Umbilical cord (tissue), 2 donors: ENCODE measurements around the gene DHX16. TPM values are rescaled to one million over a fixed set of nuclear protein-coding genes. Genes with fewer than 3 reads are reported as not detected.
"Not testable (repeated sequence)": the region's sequence is repeated elsewhere in the genome, so short reads cannot be mapped to it uniquely, and the experiment has no call there.

ENCODE experiments used
- DNase-seq: peaks from one replicate; pipeline ENCODE4 v3.0.0-alpha.2; 2015; ENCODE audit warnings: low spot score
- total RNA-seq: library from RNA; depleted of rRNA; stranded (reverse); fragments of >200 nt; gene quantifications from one replicate; pipeline ENCODE4 v1.2.3, GENCODE V29; 2014; ENCODE audit warnings: low replicate concordance; ENCODE audit not compliant: insufficient read depth

Gene DHX16
- total RNA-seq, 1 donor from 2014 or later: 19.5 TPM

DNA sequence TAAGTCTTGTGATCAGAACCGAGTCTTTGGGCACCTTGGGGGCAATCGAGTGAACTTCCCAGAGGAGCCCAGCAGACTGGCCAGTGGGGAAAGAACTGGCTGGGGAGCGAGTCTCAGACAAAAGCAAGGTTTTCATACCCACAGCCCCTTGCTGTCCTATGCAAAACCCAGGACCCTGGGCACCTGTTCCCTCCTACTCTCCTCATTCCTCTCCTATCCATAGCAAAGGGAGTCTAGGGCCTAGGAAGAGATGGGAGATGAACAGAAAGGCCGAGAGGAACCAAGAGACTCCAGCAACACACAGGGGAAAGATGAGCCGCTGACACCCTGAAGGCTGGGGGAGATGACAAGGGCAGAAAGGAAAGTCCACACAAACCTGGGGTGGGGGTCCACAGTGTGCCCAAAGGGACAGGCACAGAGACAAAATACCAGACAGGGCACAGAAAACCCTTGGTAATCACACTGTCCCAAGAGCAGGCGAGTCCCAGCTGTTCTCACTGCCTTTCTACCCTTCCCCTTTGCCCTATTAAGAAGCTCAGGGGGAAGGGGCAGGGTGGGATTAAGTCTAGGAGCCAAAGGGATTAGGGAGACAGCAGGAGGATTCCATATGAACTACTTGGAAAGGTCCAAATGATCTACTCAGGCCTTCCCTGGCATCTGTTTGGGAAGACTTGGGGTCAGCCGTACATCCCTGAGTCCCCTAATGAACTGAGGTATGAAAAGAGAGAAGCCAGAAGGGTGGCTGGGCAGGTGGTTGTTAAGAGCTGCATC, 7.1 kb upstream of the DHX16 start:
- DNase-seq: no peak

GRCh38 chr6:30678964-30679726, 6.3 kb upstream of the DHX16 start:
- peak; percentile 75 for DNase-seq

DNA sequence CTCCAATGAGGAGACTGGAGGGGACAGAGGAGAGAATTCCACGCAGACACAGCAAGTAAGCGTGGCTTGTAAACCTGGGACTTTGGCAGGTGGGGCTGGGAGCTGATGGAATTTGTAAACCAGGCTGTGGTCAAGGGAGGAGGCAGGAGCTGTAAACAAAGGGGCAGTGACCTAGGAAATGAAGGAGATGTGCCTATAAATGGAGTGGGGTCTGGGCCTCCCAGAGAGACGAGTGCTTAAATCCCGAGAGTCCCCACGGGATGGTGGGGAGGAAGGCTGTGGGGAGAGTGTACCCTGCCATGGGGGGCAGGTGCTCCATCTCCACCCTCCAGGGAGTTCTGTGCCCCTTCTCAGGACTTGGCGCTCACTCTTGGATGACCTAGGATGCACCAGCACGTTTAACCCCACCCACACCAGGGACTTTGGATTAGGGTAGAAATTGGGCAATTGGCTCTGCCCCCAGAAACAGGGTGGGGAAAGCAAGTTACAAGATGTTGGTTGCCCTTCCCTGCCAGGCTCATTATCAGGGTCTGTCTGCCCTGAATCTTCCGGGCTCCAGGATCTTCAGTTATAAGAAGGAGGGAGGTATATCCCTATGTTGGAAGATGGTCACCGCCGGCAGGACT, 4.0 kb upstream of the DHX16 start:
- no peak for DNase-seq

DNA sequence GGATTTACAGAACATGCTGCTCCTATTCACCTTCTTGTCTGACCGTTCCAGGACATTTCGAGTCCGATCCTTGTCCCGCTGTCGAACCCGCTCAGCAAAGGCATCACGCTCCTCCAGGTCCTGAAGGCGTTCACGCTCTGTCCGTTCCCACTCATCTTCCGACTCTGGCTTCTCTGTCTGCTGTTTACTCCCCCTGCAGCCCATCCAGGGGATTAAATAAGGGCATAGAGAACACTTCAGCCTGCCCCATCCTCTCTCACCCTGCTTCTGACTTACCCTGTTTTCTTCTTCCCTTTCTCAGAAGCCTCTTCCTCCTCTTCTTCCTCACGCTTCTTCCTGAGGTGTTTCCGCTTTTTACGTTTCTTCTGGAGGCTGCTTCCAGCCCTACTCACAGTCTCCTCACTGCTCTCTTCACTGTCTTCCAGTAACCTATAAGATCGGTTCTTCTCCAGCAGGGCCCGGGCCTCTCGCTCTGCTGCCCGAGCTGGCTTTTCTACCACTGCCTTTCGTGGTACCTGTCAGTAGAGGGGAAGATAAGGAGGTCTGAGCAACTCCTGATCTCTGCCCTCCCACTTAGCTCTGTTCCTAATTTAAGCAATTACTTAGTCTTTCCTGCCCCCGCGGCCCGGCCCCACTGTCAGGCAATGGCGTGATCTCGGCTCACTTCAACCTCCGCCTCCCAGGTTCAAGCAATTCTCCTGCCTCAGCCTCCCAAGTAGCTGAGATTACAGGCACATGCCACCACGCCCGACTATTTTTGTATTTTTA, 1.9 kb downstream of the DHX16 start:
- no peak for DNase-seq

- DNase-seq: not testable (repeated sequence)
Observed at GRCh38 chr6:30666300-30666699, 6.5 kb downstream of the DHX16 start.

GRCh38 chr6:30664994-30665767, 7.6 kb downstream of the DHX16 start:
- DNase-seq: no peak

DNA sequence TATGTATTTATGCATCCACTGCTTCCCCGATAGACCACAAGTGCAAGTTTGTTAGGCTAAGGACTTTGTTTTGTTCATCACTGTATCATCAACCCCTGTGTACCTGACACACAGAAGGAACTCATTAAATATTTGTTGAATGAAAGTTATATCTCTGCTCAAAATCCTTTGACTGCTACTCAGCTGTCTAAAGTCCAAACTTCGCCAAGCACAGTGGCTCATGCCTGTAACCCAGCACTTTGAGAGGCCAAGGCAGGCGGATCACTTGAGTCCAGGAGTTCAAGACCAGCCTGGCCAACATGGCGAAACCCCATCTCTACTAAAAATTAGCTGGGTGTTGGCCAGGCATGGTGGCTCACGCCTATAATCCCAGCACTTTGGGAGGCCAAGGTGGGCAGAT, 14.9 kb downstream of the DHX16 start:
- DNase-seq: not testable (repeated sequence)

DNA sequence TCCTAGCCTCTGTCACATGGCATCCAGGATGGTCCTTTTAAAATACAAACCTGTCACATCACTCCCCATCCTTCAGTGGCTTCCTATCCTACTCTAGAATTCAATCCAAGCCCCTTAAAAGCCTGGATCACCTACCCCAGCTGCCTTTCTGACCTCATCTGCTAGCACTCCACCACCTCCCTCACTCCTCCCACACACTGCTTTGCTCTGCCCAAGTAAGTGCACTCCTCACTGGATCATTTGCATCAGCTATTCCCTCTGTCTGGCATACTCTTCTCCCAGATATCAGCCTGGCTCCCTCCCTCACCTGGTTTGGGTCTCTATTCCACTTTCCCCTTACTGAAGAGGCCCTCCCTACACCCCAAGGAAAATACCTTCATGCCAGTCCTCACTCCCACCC, 15.4 kb downstream of the DHX16 start:
- DNase-seq: no peak

DNA sequence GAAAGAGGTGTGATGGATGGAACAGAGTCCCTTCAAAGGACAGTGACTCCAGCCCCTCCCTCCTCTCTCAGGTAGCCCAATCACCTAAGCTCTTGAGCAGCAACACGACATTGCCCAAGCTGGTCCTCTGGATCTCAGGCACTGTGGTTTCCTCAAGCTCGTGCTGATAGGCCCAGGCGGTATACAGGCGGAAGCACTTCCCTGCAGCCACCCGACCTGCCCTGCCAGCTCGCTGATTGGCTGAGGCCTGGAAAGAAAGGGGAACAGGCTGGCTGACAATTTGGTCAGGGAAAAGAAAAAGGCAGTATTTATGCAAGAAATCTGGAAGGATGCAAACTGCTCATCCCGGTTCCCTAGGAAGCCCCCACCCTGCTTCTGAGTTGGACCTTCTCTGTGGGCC, 16.3 kb downstream of the DHX16 start:
- no peak for DNase-seq

DNA sequence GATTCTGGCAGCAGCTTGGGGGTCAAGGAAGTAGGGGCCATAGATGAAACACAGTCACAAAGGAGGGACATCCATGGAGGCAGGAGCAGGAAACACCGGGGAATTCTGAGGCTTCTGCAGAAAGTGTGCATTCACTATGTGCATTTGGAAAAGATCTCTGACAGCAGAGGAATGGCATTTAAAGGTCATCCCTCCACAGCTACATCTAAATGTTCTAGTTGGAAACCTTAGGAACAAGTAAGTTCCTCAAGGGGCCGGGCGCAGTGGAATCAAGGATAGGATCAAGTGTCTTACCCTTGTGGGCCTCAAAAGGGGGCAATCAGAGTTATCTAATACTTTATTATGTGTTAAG, 17.1 kb downstream of the DHX16 start:
- no peak for DNase-seq

- DNase-seq: no peak
Observed at GRCh38 chr6:30654798-30655742, 17.7 kb downstream of the DHX16 start.

GRCh38 chr6:30651143-30651542, 21.7 kb downstream of the DHX16 start:
- no peak for DNase-seq

DNA sequence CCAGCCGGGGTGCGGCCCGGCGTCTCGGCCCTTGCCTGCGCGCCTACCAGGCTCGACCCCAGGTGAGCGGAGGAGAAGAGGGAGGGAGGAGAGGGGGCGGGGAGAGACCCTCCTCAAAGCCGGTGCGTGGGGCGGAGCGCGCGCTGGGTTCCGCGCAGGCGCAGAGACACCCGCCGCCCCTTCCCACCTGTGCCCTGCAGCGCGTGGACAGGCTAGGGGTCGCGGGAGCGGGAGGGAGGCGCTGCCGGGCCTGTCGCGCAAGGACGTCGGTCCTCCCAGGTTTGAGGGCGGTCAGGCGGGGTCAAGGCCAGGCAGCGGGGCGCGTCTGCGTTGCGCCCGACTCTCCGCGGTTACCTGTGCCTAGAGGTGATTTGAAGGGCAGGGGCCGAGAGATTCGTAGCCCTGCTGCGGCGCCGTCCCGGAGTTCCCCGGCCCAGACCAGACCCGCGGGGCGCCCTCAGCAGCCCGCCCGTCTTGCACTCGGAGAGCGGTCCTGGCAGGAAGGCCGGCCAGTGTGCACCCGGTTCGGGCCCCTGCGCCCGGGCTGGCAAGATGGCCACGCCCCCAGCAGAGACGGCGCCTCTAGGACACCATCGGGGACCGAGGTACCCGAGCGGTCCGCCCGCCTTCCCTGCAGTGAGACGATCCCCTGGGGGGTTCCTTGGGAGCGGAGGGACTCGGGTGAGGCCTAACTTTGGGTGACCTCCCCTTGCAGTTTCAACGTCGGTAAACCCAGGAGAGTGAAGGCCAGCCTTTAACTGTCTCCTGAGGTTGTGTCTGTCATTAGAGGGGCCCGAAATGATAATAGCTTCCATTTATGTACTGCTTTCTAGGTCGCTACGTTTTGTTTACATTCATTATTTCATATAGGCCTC, 25.3 kb downstream of the DHX16 start:
- peak; percentile 67 for DNase-seq

DNA sequence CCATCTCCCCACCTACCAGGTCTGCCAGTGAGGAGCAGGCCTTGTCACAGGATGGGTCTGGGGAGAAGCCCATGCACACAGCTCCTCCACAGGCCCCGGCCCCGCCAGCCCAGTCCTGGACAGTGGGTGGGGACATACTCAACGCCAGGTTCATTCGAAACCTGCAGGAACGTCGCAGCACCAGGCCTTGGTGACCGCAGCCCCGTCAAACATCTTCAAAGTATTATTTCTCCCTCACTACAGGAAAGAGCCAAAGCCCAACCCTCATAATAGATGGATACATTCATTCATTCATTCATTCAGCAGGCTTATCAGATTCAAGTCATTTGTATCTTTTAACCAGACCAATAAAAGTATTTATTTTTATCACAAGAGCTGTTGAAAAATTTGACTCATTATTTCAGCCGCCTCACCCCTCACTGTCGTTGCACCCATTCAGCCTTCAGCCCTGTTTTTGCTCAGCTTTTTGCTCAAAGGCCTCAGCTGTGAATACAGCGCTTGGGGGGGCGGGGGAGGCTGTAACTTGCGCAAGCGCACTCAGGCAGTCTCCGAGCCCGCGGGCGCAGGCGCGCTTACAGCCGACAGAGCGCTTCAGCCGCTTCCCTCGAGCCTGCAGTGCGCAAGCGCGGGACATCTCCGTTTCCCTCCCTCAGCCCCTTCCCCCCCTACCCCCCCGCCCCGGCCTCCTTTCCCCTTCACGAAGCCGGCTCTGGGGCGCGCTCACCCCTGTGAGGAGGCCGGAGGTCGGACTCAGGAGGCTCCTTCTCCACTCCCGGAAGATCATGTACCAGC, 26.2 kb downstream of the DHX16 start, which contains the start of gene C6orf136:
TSS of gene C6orf136 (plus strand) at position 684 of the 792 bp plus-strand sequence. CDS start at position 783, 99 bp downstream.
- DNase-seq: peak; percentile 97

DNA sequence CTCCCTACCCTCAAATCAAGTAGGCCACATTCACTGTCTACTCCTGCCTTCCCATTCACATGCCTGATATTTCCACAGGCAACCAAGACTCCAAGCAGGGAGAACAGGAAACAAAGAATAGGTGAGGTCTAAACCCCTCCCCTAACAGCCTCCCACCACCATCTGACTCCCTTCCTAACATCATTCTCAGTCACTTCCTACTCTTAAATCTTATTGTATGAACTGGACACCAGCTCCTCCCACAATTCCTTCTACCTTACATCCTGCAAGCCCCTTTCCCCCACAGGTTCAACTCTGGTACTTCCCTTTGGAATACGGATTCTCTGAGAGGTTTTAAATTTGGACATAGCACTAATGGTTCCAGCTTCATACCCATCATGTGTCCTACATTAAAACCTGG, 26.8 kb downstream of the DHX16 start:
- DNase-seq: no peak

DNA sequence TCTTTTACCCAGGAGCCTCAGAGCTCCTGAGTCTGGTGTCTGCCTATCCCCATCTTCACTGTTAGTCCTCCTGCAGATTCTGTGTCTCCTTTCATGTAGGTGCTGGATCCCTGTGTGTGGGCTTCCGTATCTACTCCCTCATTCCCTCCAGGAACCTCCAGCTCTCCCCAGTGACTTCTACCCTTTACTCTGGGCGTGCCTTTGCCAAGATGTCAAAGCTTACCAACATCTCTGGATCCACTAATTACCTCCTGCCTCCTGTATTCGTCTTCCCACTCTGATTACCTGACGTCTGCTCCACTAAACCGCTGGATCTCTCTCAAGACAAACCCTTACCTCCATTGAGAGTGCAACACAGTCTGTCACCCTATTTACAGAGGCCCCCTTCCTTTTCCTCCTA, 28.0 kb downstream of the DHX16 start:
- no peak for DNase-seq

DNA sequence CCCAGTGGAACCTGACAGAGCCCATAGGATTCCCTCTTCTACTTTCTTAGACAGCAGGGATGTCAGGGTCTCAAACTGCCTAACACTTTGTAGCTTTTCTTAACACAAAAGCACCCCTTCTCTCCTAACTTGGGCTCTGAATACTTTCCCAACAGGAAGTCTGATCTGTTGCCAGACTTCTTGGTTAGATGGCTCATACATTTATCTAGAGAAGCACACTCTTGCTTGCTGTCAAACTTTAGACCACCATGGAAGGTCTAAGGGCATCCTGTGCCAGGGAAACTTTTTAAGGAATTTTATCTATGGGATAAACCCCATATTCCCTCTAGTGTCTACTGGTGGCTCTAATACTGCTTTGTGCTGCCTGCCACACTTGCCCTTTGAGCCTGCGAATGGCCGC, 29.1 kb downstream of the DHX16 start:
- DNase-seq: no peak

DNA sequence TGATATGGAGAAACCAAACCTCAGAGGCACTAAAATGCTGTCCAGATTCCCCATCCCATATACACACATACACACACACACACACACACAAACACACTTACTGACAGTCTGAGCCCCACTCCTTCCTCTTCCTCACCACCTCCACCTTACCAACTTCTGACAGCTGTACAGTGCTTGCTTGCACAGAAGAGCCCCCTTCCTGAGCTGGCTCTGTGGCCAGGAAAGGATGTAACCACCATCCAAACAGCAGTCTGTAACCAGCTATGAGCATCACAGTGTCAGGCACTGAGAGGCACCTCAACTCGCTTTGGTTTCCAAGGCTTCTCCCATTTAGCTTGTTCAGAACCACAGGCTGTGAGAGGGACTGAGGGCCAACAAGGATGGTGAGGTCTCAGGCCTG, 31.8 kb downstream of the DHX16 start:
- DNase-seq: no peak
